ENCODE measurements around the gene RGL2.

DNA sequence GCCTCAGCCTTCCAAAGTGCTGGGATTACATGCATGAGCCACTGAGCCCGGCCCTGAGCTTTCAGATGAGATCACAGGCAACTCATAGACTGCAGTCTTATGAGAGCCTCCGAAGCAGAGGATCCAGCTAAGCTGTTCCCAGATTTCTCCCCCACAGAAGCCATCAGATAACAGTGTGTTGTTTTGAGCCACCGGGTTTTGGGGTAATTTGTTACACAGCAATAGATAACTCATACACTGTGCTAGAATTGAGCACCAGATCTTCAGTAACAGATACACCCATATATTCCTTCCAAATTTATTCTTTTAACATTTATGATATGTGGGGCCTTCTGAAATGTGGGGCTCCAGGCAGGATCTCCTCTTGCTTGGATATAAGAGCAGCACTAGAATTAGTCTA, 37.8 kb upstream of the RGL2 start:
- TF ChIP-seq, protein P1, sequence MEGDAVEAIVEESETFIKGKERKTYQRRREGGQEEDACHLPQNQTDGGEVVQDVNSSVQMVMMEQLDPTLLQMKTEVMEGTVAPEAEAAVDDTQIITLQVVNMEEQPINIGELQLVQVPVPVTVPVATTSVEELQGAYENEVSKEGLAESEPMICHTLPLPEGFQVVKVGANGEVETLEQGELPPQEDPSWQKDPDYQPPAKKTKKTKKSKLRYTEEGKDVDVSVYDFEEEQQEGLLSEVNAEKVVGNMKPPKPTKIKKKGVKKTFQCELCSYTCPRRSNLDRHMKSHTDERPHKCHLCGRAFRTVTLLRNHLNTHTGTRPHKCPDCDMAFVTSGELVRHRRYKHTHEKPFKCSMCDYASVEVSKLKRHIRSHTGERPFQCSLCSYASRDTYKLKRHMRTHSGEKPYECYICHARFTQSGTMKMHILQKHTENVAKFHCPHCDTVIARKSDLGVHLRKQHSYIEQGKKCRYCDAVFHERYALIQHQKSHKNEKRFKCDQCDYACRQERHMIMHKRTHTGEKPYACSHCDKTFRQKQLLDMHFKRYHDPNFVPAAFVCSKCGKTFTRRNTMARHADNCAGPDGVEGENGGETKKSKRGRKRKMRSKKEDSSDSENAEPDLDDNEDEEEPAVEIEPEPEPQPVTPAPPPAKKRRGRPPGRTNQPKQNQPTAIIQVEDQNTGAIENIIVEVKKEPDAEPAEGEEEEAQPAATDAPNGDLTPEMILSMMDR (conservative IDR thresholded peaks at IDR 0.05; ENCODE audit: low read depth, low read length) = no peak
- no peak for TF ChIP-seq EZH2 (IDR thresholded peaks at IDR 0.05; ENCODE audit: borderline replicate concordance, low read depth, low read length, poor library complexity, severe bottlenecking)
